GM12875 (cell line): ENCODE data around the gene LCOR.

ENCODE experiments used
- H3K4me3 ChIP-seq: one replicate; pipeline ENCODE4 v1.5.1; 2011; ENCODE audit warnings: low read depth, low read length, control low read depth
- TF ChIP-seq, protein P1 (sequence below): IDR thresholded peaks from 2 replicates; pipeline ENCODE4 v1.5.1; 2011; ENCODE audit warnings: low read depth, mild to moderate bottlenecking, control low read depth, inconsistent platforms, low read length, moderate library complexity, borderline replicate concordance; ENCODE audit not compliant: insufficient read depth

The LCOR gene

DNA sequence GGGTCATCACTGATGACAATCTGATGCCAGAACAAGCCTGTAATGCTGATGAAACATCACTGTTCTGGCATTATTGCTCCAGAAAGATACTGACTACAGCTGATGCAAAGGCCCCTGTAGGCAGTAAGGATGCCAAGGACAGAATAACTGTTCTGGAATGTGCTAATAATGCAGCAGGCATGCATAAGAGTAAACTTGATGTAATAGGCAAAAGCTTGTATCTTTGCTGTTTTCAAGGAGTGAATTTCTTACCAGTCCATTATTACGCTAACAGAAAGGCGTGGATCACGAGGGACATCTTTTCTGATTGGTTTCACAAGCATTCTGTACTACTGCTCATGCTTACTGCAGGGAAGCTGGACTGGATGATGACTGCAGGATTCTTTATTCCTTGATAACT lies 18.7 kb downstream of the LCOR start:
- H3K4me3 ChIP-seq = no peak overlapping the region
- TF ChIP-seq, protein P1, sequence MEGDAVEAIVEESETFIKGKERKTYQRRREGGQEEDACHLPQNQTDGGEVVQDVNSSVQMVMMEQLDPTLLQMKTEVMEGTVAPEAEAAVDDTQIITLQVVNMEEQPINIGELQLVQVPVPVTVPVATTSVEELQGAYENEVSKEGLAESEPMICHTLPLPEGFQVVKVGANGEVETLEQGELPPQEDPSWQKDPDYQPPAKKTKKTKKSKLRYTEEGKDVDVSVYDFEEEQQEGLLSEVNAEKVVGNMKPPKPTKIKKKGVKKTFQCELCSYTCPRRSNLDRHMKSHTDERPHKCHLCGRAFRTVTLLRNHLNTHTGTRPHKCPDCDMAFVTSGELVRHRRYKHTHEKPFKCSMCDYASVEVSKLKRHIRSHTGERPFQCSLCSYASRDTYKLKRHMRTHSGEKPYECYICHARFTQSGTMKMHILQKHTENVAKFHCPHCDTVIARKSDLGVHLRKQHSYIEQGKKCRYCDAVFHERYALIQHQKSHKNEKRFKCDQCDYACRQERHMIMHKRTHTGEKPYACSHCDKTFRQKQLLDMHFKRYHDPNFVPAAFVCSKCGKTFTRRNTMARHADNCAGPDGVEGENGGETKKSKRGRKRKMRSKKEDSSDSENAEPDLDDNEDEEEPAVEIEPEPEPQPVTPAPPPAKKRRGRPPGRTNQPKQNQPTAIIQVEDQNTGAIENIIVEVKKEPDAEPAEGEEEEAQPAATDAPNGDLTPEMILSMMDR = no peak

DNA sequence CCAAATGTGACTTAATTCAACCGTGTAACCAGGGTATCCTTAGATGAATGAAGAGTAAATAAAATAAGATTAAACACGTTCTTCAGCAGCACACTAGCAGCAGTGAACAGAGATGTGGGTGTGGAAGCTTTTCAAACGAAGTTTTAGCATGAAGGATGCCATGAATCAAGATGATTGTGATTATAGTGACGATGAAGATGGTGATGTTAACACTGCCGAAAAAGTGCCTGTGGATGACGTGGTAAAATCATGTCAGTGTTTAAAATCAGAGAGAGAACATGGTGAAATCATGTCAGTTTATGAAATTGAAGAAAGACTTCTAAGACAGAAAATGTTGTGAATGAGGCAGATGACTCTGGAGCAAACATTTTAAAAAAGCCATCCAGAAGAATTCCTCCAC lies 19.2 kb downstream of the LCOR start:
- no peak overlapping the region for H3K4me3 ChIP-seq
- TF ChIP-seq, protein P1 = no peak

DNA sequence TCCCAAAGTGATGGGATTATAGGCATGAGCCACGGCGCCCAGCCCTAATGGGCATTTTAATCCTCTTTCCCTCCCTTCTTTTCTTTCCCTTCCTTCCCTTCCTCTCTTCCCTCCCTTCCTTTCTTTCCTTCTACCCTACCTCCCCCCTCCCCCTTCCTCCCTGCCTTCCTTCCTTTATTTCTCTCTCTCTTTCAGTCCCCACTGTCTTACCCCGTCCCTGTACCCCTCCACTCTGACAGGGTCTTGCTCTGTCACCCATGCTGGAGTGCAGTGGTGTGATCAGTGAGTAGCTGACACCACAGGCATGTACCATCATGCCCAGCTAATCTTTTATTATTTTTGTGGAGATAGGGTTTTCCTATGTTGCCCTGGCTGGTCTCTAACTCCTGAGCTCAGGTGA lies 24.2 kb downstream of the LCOR start:
- H3K4me3 ChIP-seq = no peak overlapping the region
- TF ChIP-seq, protein P1 = no peak

DNA sequence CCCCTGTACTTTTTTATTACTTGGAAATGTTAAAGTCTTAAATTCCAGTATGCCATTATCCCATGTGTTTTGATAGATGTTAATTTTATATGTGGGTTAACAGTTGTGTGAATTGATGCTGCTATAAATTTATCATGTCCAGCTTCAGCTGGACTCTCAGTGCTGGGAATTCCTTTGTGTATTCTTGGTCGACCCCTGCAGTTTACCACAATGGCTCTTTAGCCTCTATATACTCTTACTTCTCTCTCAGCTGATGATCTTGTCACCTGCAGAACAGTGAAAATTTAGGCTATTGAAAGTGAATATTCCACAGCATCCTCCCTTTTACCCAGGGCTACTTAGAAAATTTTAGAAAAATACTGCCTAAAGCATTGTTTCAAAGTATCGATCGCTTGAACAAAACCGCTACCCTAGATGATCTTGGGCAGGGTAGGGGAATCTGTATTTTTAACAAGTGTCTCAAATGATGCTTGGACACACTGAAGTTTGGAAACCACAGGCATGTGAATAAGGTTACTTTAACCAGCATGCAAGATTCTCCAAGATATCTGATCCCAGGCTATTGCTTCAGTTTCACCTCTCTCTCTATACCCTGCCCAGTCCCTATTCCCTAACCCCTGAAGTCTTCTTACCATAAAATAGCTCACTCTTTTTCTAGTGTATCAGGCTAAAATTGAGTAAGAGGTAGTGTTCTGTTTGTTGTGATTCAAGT lies 25.4 kb downstream of the LCOR start:
- H3K4me3 ChIP-seq = no peak overlapping the region
- TF ChIP-seq, protein P1 = no peak

DNA sequence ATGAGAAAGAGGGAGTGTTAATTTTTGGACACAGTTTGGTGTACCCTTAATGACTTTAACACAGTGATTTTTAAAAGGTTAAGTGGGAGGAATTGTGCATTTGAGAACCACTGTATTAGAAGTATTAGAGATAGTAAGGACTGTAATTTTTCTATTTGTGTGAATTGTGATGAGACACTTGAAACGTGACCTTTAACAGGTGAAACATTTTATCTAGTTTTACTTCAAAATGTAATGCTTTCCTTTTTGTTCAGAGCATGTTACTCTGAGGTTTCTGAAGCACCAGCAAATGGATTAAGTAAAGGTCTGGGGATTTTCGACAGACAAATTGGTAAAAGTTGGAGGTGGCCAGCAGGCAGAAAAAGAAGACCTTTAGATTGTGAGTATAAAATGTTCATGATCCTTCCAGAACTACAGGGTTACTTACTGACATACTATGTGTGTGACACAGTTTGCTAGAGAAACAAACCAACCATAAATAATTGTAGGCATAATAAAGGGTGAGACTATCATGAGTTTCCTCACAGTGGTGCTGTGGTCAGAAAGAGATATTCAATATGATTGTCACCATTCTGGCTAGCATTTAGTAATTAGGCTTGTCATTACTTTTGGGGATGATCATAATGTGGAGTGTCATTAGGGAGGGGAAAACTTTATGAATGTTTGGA lies 26.1 kb downstream of the LCOR start:
- no peak overlapping the region for H3K4me3 ChIP-seq
- TF ChIP-seq, protein P1 = no peak

DNA sequence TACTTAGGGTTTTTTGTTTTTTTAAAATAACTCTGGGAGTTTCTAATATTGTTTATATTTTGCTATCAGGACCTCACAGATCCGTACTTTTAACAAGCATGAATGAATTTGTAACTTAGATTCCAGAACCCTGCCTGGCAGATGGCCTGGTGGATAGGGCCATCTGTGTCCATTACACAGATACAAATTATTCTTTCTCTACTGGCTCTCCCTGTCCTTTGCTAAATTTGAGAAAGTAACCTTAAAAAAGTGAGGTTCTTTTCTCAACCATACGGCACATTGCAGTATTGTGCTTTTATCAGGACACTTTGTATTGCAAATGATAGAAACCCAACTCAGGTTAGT lies 26.6 kb downstream of the LCOR start:
- no peak overlapping the region for H3K4me3 ChIP-seq
- TF ChIP-seq, protein P1 = no peak

DNA sequence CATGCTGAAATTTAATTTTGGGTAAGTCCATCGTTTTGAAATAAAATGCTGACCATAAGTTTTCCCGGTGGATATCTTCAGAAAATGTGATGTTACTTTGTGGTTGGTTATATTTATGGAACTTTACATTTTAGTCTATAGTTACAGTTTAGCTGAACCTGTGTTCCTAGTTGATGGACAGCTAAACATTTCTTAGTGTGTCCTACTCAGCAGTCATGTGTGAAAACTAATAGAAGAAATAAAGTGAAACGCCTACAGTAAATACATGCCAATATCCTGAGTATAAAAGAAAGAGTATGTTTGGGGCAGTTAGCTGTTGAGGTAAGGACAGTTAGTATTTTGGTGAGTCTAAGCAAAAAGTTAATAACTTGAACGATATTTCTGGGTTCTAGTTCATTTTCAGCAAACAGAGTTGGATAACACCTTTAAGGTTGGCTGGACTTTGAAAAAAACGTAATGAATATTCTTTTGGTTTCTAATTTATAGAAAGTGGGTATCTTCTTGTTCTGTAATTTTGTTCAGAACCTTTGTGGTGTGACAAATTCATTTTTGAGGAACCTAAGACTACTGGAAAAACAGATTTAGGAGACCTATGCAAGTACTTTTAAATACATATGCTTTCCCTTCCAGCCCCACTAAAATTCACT lies 28.7 kb downstream of the LCOR start:
- TF ChIP-seq, protein P1 = no peak
- H3K4me3 ChIP-seq = no peak overlapping the region
